ENCODE data around the gene MYOM1. TPM values are rescaled to one million over a fixed set of nuclear protein-coding genes. Genes with fewer than 3 reads are reported as not detected.

Gene MYOM1
- total RNA-seq, 1 experiment from 2014 or later: 0.37 TPM

DNA sequence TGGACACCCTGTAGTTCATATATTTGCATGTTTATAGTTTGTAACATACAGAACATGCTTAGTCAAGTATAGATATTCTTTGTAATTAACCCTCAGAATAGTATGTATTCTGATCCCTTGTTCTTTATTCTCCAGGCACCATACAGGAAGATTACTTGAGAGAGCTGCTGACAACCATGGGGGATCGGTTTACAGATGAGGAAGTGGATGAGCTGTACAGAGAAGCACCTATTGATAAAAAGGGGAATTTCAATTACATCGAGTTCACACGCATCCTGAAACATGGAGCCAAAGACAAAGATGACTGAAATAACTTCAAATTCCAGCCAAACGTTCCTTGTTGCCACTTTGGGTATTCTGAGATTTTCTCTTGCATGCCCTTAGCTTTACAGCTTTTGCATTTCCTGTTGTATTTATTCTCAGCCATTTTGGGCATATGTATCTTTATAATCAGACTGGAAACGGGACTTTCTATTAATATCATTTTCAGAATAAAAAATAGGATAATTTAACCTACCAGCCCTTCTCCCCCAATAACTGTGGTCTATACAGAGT, 35.9 kb upstream of the MYOM1 start:
- no TSS peak for BruUV-seq (replicated peaks)
- DNase-seq (ENCODE audit: low spot score): no peak
- Histone ChIP-seq H3K9me3 (ENCODE audit: low read depth, low read length, poor library complexity, severe bottlenecking) (no peaks in the 10 kb centered on the region), H3K4me3 (ENCODE audit: low read depth, low read length, poor library complexity, severe bottlenecking) (no peak overlapping the region), H3K4me1 (ENCODE audit: insufficient read depth, low read length, poor library complexity, severe bottlenecking) (peaks cover 22% of the 10 kb centered on the region), H3K27me3 (replicated peaks; ENCODE audit: insufficient read depth, low read depth, low read length, poor library complexity) (no peaks in the 10 kb centered on the region), H3K36me3 (ENCODE audit: insufficient read depth, low read length, poor library complexity, severe bottlenecking) (peaks cover 61% of the 10 kb centered on the region), H3K27ac (ENCODE audit: low read depth, low read length, poor library complexity, severe bottlenecking) (no peak overlapping the region)
- intact Hi-C loops (cut with micrococcal nuclease; ENCODE audit: unreplicated experiment): no loop called here
- POLR2A ChIA-PET (ENCODE audit: low non-redundant PET): no interaction called here
- TF ChIP-seq CTCF (conservative IDR thresholded peaks at IDR 0.05; ENCODE audit: low read depth, low read length) (no peak), EZH2 (IDR thresholded peaks at IDR 0.05; ENCODE audit: borderline replicate concordance, low read depth, low read length, poor library complexity, severe bottlenecking) (no peak)
- CTCF ChIA-PET: no interaction called here

GRCh38 chr18:3254725-3255124, 35.0 kb upstream of the MYOM1 start:
- H3K36me3 ChIP-seq (ENCODE audit: insufficient read depth, low read length, poor library complexity, severe bottlenecking): peaks cover 70% of the 10 kb centered on the region
- peaks cover 24% of the 10 kb centered on the region for H3K4me1 ChIP-seq (ENCODE audit: insufficient read depth, low read length, poor library complexity, severe bottlenecking)
- POLR2A ChIA-PET (ENCODE audit: low non-redundant PET): no interaction called here

DNA sequence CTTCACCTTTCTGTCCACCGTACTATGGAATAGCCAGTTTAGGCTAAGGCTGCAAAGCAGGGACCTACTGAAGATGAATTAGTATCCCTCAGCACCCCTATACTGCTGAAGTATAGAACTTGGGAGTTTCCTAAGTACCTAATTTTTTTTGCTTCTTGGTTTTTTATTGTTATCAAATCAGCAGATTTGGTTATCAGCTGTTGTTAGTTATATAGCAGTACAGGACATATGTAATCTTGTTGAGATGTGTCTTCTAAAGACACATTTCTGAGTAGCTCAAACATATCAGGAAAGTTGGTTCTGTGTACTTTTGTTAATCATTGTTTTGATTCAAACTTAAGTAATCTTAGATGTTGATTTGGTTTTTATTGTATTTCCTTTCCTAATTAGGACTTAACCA, 33.1 kb upstream of the MYOM1 start:
- no peak for DNase-seq (ENCODE audit: low spot score)
- intact Hi-C loops (cut with micrococcal nuclease; ENCODE audit: unreplicated experiment): no loop called here
- Histone ChIP-seq H3K4me3 (ENCODE audit: low read depth, low read length, poor library complexity, severe bottlenecking) (no peak overlapping the region), H3K36me3 (ENCODE audit: insufficient read depth, low read length, poor library complexity, severe bottlenecking) (peaks cover 67% of the 10 kb centered on the region), H3K9me3 (ENCODE audit: low read depth, low read length, poor library complexity, severe bottlenecking) (no peaks in the 10 kb centered on the region), H3K27ac (ENCODE audit: low read depth, low read length, poor library complexity, severe bottlenecking) (no peak overlapping the region), H3K4me1 (ENCODE audit: insufficient read depth, low read length, poor library complexity, severe bottlenecking) (peaks cover 22% of the 10 kb centered on the region), H3K27me3 (replicated peaks; ENCODE audit: insufficient read depth, low read depth, low read length, poor library complexity) (no peaks in the 10 kb centered on the region)
- no peak for TF ChIP-seq EZH2 (IDR thresholded peaks at IDR 0.05; ENCODE audit: borderline replicate concordance, low read depth, low read length, poor library complexity, severe bottlenecking)
- TF ChIP-seq CTCF (conservative IDR thresholded peaks at IDR 0.05; ENCODE audit: low read depth, low read length): no peak
- CTCF ChIA-PET: no interaction called here
- POLR2A ChIA-PET (ENCODE audit: low non-redundant PET): interaction anchor here (0.7 kb wide), 1 partner anchor 220 kb away, joined by 4 read pairs; no protein-coding TSS in a partner anchor
- BruUV-seq (replicated peaks): no TSS peak

More at GRCh38 chr18:3254725-3255124, 35.0 kb upstream of the MYOM1 start:
- CTCF ChIA-PET: no interaction called here
- DNase-seq (ENCODE audit: low spot score): no peak
- intact Hi-C loops (cut with micrococcal nuclease; ENCODE audit: unreplicated experiment): no loop called here
- H3K9me3 ChIP-seq (ENCODE audit: low read depth, low read length, poor library complexity, severe bottlenecking): no peaks in the 10 kb centered on the region
- H3K27ac ChIP-seq (ENCODE audit: low read depth, low read length, poor library complexity, severe bottlenecking): peak overlapping the region; percentile 35
- H3K27me3 ChIP-seq (replicated peaks; ENCODE audit: insufficient read depth, low read depth, low read length, poor library complexity): no peaks in the 10 kb centered on the region
- no TSS peak for BruUV-seq (replicated peaks)
- H3K4me3 ChIP-seq (ENCODE audit: low read depth, low read length, poor library complexity, severe bottlenecking): no peak overlapping the region
- TF ChIP-seq EZH2 (IDR thresholded peaks at IDR 0.05; ENCODE audit: borderline replicate concordance, low read depth, low read length, poor library complexity, severe bottlenecking) (no peak), CTCF (conservative IDR thresholded peaks at IDR 0.05; ENCODE audit: low read depth, low read length) (no peak)
